HepG2 (cell line): ENCODE data around the gene LRRC3B. TPM values are rescaled to one million over a fixed set of nuclear protein-coding genes. Genes with fewer than 3 reads are reported as not detected.

Source experiments
- ATAC-seq: fragments of 200-7000 bp; cut with Tn5 transposase; 3 replicates; pipeline ENCODE4 v1.9.1; 2020; ENCODE audit warnings: mild to moderate bottlenecking, moderate library complexity
- BruUV-seq: library from RNA; stranded (reverse); fragments of 400-500 nt; replicated peaks from 2 replicates; lab custom pipeline; 2021; lab: Mats Ljungman, UMichigan
- CTCF ChIA-PET: fragments of 300-600 bp; formaldehyde crosslinking; extraction: SDS; loops from one replicate; lab custom pipeline; 2021; ENCODE audit warnings: low total read pairs, inconsistent platforms, low intra/inter-chr PET ratio; lab: Yijun Ruan, JAX
- POLR2A ChIA-PET: fragments of 350-600 bp; sonication (Branson Sonifier 250); formaldehyde crosslinking; loops from one replicate; lab custom pipeline; 2020; ENCODE audit warnings: antibody characterized with exemption, inconsistent platforms; lab: Yijun Ruan, JAX
- DNase-seq: peaks from one replicate; pipeline ENCODE4 v3.0.0-alpha.2; 2015; ENCODE audit warnings: low spot score
- FAIRE-seq: peaks from 3 replicates; lab custom pipeline; 2011; peaks lifted over from hg19 to GRCh38; lab: Jason Lieb, UNC
- H2AFZ ChIP-seq: one replicate; pipeline ENCODE4 v1.6.1; 2011; ENCODE audit warnings: low read length, inconsistent platforms
- H3K27ac ChIP-seq: fragments of 300-600 bp; 3 replicates; pipeline ENCODE4 v1.8.0; 2011; ENCODE audit warnings: mixed run types, mild to moderate bottlenecking, mixed read lengths, low read length, inconsistent platforms; ENCODE audit not compliant: insufficient read depth; ENCODE audit errors: extremely low read length
- H3K27me3 ChIP-seq, 2 experiments: fragments of 200-600 bp in 1 of 2; 2 replicates in 1 of 2; 3 replicates in 1 of 2; pipeline versions ENCODE4 v1.6.0 to v1.8.0; 2011; ENCODE audit warnings: low read length in 2 of 2, mild to moderate bottlenecking in 2 of 2, moderate library complexity in 2 of 2, inconsistent platforms in 1 of 2; ENCODE audit not compliant: insufficient read depth in 2 of 2, control insufficient read depth in 1 of 2
- H3K36me3 ChIP-seq, 2 experiments: fragments of 200-600 bp in 1 of 2; replicated peaks in 1 of 2; 2 replicates in 1 of 2; 3 replicates in 1 of 2; pipeline versions ENCODE4 v1.5.1 to v1.8.0; 2011; ENCODE audit warnings: low read length in 2 of 2, inconsistent platforms in 1 of 2; ENCODE audit not compliant: insufficient read depth in 2 of 2, control insufficient read depth in 1 of 2
- H3K4me1 ChIP-seq: 2 replicates; pipeline ENCODE4 v1.5.1; 2012; ENCODE audit warnings: low read length, inconsistent platforms; ENCODE audit not compliant: insufficient read depth
- H3K4me2 ChIP-seq: 2 replicates; pipeline ENCODE4 v1.6.0; 2011; ENCODE audit warnings: low read depth, low read length, inconsistent platforms
- H3K4me3 ChIP-seq, 3 experiments: fragments of 200-600 bp in 1 of 3; sonication (generic), shearing (Covaris generic) in 1 of 3; replicated peaks in 1 of 3; 2 replicates each; pipeline ENCODE4 v1.5.1; 2011 to 2016; ENCODE audit warnings: low read length in 3 of 3, inconsistent platforms in 2 of 3, low read depth in 2 of 3, mild to moderate bottlenecking in 2 of 3, control low read depth in 1 of 3, mixed read lengths in 1 of 3; ENCODE audit not compliant: insufficient read depth in 1 of 3
- H3K79me2 ChIP-seq: one replicate; pipeline ENCODE4 v1.6.1; 2011; ENCODE audit warnings: low read length, inconsistent platforms; ENCODE audit not compliant: insufficient read depth
- H3K9ac ChIP-seq: 2 replicates; pipeline ENCODE4 v1.6.0; 2011; ENCODE audit warnings: mild to moderate bottlenecking, low read depth, low read length, inconsistent platforms; ENCODE audit not compliant: insufficient read depth
- H3K9me3 ChIP-seq: 2 replicates; pipeline ENCODE4 v1.5.1; 2012; ENCODE audit warnings: mild to moderate bottlenecking, low read length
- H4K20me1 ChIP-seq: 2 replicates; pipeline ENCODE4 v1.6.0; 2011; ENCODE audit warnings: inconsistent platforms, mild to moderate bottlenecking, low read length, moderate library complexity; ENCODE audit not compliant: insufficient read depth
- CENPT ChIP-seq: sonication (generic); formaldehyde crosslinking; IDR thresholded peaks from 2 replicates; pipeline ENCODE4 v1.8.0; 2022; ENCODE audit warnings: low read depth, mild to moderate bottlenecking, moderate library complexity, missing genetic modification reagents
- CHCHD3 ChIP-seq: sonication (generic); formaldehyde crosslinking; IDR thresholded peaks from 2 replicates; pipeline ENCODE4 v1.8.0; 2022; ENCODE audit warnings: mild to moderate bottlenecking, missing genetic modification reagents, moderate library complexity
- DDIT3 ChIP-seq: sonication (generic); formaldehyde crosslinking; IDR thresholded peaks from 2 replicates; pipeline ENCODE4 v1.4.0; 2020; ENCODE audit warnings: mild to moderate bottlenecking, missing genetic modification reagents
- DNMT1 ChIP-seq: sonication (generic); formaldehyde crosslinking; IDR thresholded peaks from 2 replicates; pipeline ENCODE4 v1.5.1; 2020; ENCODE audit warnings: mild to moderate bottlenecking, missing genetic modification reagents
- E2F2 ChIP-seq: sonication (generic); formaldehyde crosslinking; IDR thresholded peaks from 2 replicates; pipeline ENCODE4 v1.4.0; 2020; ENCODE audit warnings: missing genetic modification reagents, borderline replicate concordance
- GATA4 ChIP-seq: sonication (generic); IDR thresholded peaks from 2 replicates; pipeline ENCODE4 v1.6.1; 2016; ENCODE audit warnings: antibody characterized with exemption, low read depth, borderline replicate concordance
- GTF3A ChIP-seq: sonication (generic); formaldehyde crosslinking; conservative IDR thresholded peaks from 2 replicates; pipeline ENCODE4 v1.4.0; 2020; ENCODE audit warnings: mild to moderate bottlenecking, missing genetic modification reagents
- HNRNPH1 ChIP-seq: fragments of 200-400 bp; formaldehyde crosslinking; optimal IDR thresholded peaks from 2 replicates; pipeline ENCODE3; 2017; ENCODE audit warnings: mild to moderate bottlenecking, low read depth, low read length
- JUN ChIP-seq: sonication (generic); formaldehyde crosslinking; IDR thresholded peaks from 2 replicates; pipeline ENCODE4 v1.4.0; 2020; ENCODE audit warnings: mild to moderate bottlenecking, missing genetic modification reagents
- KLF9 ChIP-seq: IDR thresholded peaks from 2 replicates; pipeline ENCODE4 v1.6.1; 2016; ENCODE audit warnings: low read depth
- SMARCE1 ChIP-seq: fragments of 450-650 bp; IDR thresholded peaks from 2 replicates; pipeline ENCODE4 v1.6.1; 2017; ENCODE audit warnings: borderline replicate concordance
- SOX13 ChIP-seq, 3 experiments: fragments of 450-650 bp in 1 of 3; sonication (generic) in 1 of 3; formaldehyde crosslinking in 1 of 3; IDR thresholded peaks in 2 of 3; conservative IDR thresholded peaks in 1 of 3; 2 replicates each; pipeline versions ENCODE4 v1.5.0 to v1.6.1; 2016 to 2020; ENCODE audit warnings: antibody characterized with exemption in 1 of 3, mild to moderate bottlenecking in 1 of 3, missing compliant biosample characterization in 1 of 3, missing genetic modification reagents in 1 of 3, moderate library complexity in 1 of 3
- TBP ChIP-seq: sonication (generic); formaldehyde crosslinking; IDR thresholded peaks from 2 replicates; pipeline ENCODE4 v1.5.0; 2020; ENCODE audit warnings: missing genetic modification reagents
- TBX2 ChIP-seq: sonication (generic); formaldehyde crosslinking; IDR thresholded peaks from 2 replicates; pipeline ENCODE4 v1.5.0; 2020; ENCODE audit warnings: missing genetic modification reagents, mild to moderate bottlenecking, borderline replicate concordance
- ZNF263 ChIP-seq: sonication (generic); formaldehyde crosslinking; IDR thresholded peaks from 2 replicates; pipeline ENCODE4 v1.4.0; 2020; ENCODE audit warnings: missing genetic modification reagents
- ZNF337 ChIP-seq: sonication (generic); formaldehyde crosslinking; IDR thresholded peaks from 2 replicates; pipeline ENCODE4 v1.5.1; 2020; ENCODE audit warnings: missing genetic modification reagents, low read depth, mild to moderate bottlenecking, borderline replicate concordance
- ZNF383 ChIP-seq: sonication (generic); formaldehyde crosslinking; IDR thresholded peaks from 2 replicates; pipeline ENCODE4 v1.4.0; 2020; ENCODE audit warnings: missing genetic modification reagents, mild to moderate bottlenecking, borderline replicate concordance
- ZNF543 ChIP-seq: sonication (generic); formaldehyde crosslinking; IDR thresholded peaks from 2 replicates; pipeline ENCODE4 v1.4.0; 2020; ENCODE audit warnings: mild to moderate bottlenecking, missing genetic modification reagents
- ZNF747 ChIP-seq: sonication (generic); formaldehyde crosslinking; IDR thresholded peaks from 2 replicates; pipeline ENCODE4 v1.8.1; 2023; ENCODE audit warnings: missing genetic modification reagents, mild to moderate bottlenecking, borderline replicate concordance
- WGBS: methylation state at CpG from one replicate; pipeline ENCODE4 v1.1.6; 2017; ENCODE audit warnings: low lambda C conversion rate; 5-methylcytosine and 5-hydroxymethylcytosine counted together
- in situ Hi-C: cut with HindIII; loops from 2 replicates; pipeline ENCODE4 v1.10.0; 2017; ENCODE audit warnings: low pct_unique_long_range_greater_than_20kb; ENCODE audit not compliant: extremely low pct_ligation_motif_present
- intact Hi-C: fragments of 100-400 bp; cut with micrococcal nuclease; formaldehyde crosslinking; loops from one replicate; pipeline ENCODE4 v1.10.0; 2022; ENCODE audit not compliant: unreplicated experiment
- polyA plus RNA-seq, 8 experiments: library from polyadenylated mRNA; depleted of rRNA in 3 of 8; stranded (reverse) in 7 of 8; unstranded in 1 of 8; fragments of >200 nt; fragmentation: Illumina TruSeq in 4 of 8; extraction: Trizol in 4 of 8; gene quantifications; 2 replicates each; pipeline versions ENCODE4 v1.2.1 to v1.2.3, GENCODE V29; 2011 to 2016; ENCODE audit warnings: low read depth in 4 of 8, missing spikeins in 1 of 8, mixed read lengths in 1 of 8; ENCODE audit not compliant: insufficient read depth in 1 of 8
- total RNA-seq, 5 experiments: library from RNA; depleted of rRNA; stranded (reverse); fragments of >200 nt; fragmentation: Illumina TruSeq; extraction: Trizol; gene quantifications; 2 replicates each; pipeline ENCODE4 v1.2.3, GENCODE V29; 2016; ENCODE audit warnings: low read depth in 1 of 5

The LRRC3B gene
- total and polyA plus RNA-seq, 2 of the 13 experiments (the other 11 are each of a cell fraction or from before 2014, with no cell fraction given): not detected

- H4K20me1 ChIP-seq: no peaks in the 10 kb centered on the region
- H3K4me1 ChIP-seq: no peaks in the 10 kb centered on the region
- BruUV-seq: no TSS peak
- no peak for ATAC-seq
- no peaks in the 10 kb centered on the region for H3K79me2 ChIP-seq
- in situ Hi-C loops: no loop called here
- no peak overlapping the region for H3K4me2 ChIP-seq
- H3K27ac ChIP-seq: no peak overlapping the region
- TF ChIP-seq CENPT (CRISPR knock-in tag) (no peak), ZNF337 (CRISPR knock-in tag) (no peak), DDIT3 (CRISPR knock-in tag) (no peak), HNRNPH1 (no peak), CHCHD3 (CRISPR knock-in tag) (no peak), GATA4 (no peak), ZNF543 (CRISPR knock-in tag) (no peak), ZNF747 (CRISPR knock-in tag) (no peak), SOX13 (IDR thresholded peaks at IDR 0.05) (no peak), SOX13 (CRISPR knock-in tag; conservative IDR thresholded peaks at IDR 0.05 in 1 of 2, IDR thresholded peaks at IDR 0.05 in 1 of 2) (no peak)
- no peak overlapping the region for H3K9ac ChIP-seq
- CTCF ChIA-PET: no interaction called here
- no peaks in the 10 kb centered on the region for H3K27me3 ChIP-seq
- no peaks in the 10 kb centered on the region for H3K9me3 ChIP-seq
- 16% methylated on average over 2 of the region's 2 CpGs for WGBS
- no peak for DNase-seq
- H3K4me3 ChIP-seq: no peak overlapping the region
- POLR2A ChIA-PET: no interaction called here
- intact Hi-C loops: no loop called here
- no peak overlapping the region for H2AFZ ChIP-seq
- no peak for FAIRE-seq
- no peaks in the 10 kb centered on the region for H3K36me3 ChIP-seq
Measured at GRCh38 chr3:26681632-26682031, 59.1 kb downstream of the LRRC3B start.

GRCh38 chr3:26682406-26682805 lies 59.8 kb downstream of the LRRC3B start:
- Histone ChIP-seq H3K36me3 (no peaks in the 10 kb centered on the region), H3K27ac (no peak overlapping the region), H3K4me3 (no peak overlapping the region), H3K4me1 (no peaks in the 10 kb centered on the region), H4K20me1 (no peaks in the 10 kb centered on the region), H3K4me2 (no peak overlapping the region), H2AFZ (no peak overlapping the region), H3K9ac (no peak overlapping the region), H3K79me2 (no peaks in the 10 kb centered on the region), H3K9me3 (no peaks in the 10 kb centered on the region), H3K27me3 (no peaks in the 10 kb centered on the region)
- BruUV-seq: no TSS peak
- no peak for FAIRE-seq
- CTCF ChIA-PET: no interaction called here
- ATAC-seq: no peak
- 3% methylated on average over 1 of the region's 1 CpG for WGBS
- DNase-seq: no peak
- intact Hi-C loops: no loop called here
- POLR2A ChIA-PET: no interaction called here
- in situ Hi-C loops: no loop called here
- TF ChIP-seq DDIT3 (CRISPR knock-in tag): no peak
- no peak for TF ChIP-seq ZNF383
- TF ChIP-seq ZNF263 (CRISPR knock-in tag): no peak
- TF ChIP-seq DNMT1 (CRISPR knock-in tag): no peak
- no peak for TF ChIP-seq KLF9
- TF ChIP-seq GTF3A: no peak
- no peak for TF ChIP-seq JUN
- no peak for TF ChIP-seq TBX2
- TF ChIP-seq SMARCE1: no peak
- TF ChIP-seq TBP (CRISPR knock-in tag): no peak
- TF ChIP-seq E2F2: no peak
